ENCODE measurements around the gene NAP1L4.

Gene NAP1L4

DNA sequence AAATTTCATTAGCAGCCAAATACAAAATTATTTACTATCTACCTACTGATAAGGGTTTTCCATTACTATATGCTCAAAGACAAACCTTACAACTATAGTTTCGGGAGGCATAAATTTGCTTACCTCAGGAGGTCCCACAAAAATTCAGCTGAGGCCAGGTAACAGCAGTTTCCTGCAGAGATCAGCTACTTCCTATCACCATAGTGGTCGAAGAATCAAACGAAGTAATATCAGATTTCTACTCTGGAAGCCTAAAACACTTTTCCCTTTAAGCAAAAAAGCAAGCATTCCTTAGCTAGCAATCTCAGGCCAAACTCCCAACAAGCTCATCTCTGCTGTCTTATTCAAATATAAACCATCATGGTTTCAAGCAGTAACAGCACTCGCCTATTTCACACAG, 3.1 kb downstream of the NAP1L4 start:
- TF ChIP-seq TAF1 (IDR thresholded peaks at IDR 0.05; ENCODE audit: low read depth) (no peak), CREB1 (IDR thresholded peaks at IDR 0.05; ENCODE audit: low read depth) (no peak), FOXM1 (IDR thresholded peaks at IDR 0.05; ENCODE audit: borderline replicate concordance, low read depth) (no peak), YY1 (IDR thresholded peaks at IDR 0.05; ENCODE audit: low read depth) (no peak), RAD21 (IDR thresholded peaks at IDR 0.05; ENCODE audit: low read depth) (no peak), ZBTB7A (IDR thresholded peaks at IDR 0.05; ENCODE audit: low read depth) (no peak), EP300 (IDR thresholded peaks at IDR 0.05; ENCODE audit: borderline replicate concordance) (no peak), CEBPB (IDR thresholded peaks at IDR 0.05) (no peak), NFIC (IDR thresholded peaks at IDR 0.05) (no peak)
- TF ChIP-seq, protein P1, sequence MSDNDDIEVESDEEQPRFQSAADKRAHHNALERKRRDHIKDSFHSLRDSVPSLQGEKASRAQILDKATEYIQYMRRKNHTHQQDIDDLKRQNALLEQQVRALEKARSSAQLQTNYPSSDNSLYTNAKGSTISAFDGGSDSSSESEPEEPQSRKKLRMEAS (IDR thresholded peaks at IDR 0.05), result no peak
- TF ChIP-seq, protein P2, sequence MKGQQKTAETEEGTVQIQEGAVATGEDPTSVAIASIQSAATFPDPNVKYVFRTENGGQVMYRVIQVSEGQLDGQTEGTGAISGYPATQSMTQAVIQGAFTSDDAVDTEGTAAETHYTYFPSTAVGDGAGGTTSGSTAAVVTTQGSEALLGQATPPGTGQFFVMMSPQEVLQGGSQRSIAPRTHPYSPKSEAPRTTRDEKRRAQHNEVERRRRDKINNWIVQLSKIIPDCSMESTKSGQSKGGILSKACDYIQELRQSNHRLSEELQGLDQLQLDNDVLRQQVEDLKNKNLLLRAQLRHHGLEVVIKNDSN (IDR thresholded peaks at IDR 0.05), result no peak
- TF ChIP-seq, protein P3, sequence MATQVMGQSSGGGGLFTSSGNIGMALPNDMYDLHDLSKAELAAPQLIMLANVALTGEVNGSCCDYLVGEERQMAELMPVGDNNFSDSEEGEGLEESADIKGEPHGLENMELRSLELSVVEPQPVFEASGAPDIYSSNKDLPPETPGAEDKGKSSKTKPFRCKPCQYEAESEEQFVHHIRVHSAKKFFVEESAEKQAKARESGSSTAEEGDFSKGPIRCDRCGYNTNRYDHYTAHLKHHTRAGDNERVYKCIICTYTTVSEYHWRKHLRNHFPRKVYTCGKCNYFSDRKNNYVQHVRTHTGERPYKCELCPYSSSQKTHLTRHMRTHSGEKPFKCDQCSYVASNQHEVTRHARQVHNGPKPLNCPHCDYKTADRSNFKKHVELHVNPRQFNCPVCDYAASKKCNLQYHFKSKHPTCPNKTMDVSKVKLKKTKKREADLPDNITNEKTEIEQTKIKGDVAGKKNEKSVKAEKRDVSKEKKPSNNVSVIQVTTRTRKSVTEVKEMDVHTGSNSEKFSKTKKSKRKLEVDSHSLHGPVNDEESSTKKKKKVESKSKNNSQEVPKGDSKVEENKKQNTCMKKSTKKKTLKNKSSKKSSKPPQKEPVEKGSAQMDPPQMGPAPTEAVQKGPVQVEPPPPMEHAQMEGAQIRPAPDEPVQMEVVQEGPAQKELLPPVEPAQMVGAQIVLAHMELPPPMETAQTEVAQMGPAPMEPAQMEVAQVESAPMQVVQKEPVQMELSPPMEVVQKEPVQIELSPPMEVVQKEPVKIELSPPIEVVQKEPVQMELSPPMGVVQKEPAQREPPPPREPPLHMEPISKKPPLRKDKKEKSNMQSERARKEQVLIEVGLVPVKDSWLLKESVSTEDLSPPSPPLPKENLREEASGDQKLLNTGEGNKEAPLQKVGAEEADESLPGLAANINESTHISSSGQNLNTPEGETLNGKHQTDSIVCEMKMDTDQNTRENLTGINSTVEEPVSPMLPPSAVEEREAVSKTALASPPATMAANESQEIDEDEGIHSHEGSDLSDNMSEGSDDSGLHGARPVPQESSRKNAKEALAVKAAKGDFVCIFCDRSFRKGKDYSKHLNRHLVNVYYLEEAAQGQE (IDR thresholded peaks at IDR 0.05; ENCODE audit: low read depth), result no peak

DNA sequence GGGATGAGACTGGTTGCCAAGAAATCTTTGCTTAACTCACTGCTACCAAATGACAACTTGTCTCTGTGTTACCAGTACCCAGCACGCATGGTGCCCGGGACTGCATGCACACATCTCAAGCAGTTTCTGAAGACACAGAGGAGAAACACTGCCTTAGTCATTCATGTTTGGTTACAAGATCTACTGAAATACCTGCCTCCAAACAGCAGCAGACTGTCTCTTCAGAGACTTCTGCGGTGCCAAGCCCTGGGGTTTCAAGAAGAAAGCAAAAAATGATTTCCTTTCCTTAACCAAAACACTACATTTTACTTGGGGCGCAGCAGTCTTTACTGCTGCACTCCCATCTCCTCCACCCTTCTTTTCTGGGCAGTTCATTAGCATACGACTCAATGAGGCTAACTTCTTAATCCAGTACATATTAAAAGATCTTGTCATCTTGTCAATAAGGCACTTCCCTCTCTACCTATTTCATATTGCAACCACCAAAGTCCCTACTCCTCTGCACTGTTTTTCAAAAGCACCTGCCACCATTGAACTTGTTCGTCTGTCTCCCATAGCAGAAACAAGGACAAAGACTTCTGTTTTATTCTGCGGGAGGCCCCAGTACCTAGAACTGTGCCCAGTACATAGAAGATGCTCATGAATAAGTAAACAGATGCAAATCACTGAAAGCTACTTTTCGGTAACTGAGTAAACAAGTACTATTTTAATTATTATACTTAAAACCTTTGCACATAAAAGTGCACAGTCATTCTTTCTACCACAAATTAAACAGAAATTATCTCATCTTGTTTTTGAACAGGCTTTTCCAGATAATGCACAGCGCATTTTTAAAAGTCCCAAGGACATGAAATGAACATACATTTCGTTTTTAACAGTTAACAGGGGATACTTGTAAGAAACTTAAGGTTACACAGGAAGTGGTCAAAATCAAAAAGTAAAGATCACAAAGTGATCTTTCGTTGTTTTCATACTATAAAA, 4.0 kb downstream of the NAP1L4 start:
- TF ChIP-seq, protein P1 (IDR thresholded peaks at IDR 0.05), result no peak
- no peak for TF ChIP-seq CEBPB (IDR thresholded peaks at IDR 0.05)
- TF ChIP-seq NFIC (IDR thresholded peaks at IDR 0.05), result no peak
- TF ChIP-seq EP300 (IDR thresholded peaks at IDR 0.05; ENCODE audit: borderline replicate concordance), result no peak

DNA sequence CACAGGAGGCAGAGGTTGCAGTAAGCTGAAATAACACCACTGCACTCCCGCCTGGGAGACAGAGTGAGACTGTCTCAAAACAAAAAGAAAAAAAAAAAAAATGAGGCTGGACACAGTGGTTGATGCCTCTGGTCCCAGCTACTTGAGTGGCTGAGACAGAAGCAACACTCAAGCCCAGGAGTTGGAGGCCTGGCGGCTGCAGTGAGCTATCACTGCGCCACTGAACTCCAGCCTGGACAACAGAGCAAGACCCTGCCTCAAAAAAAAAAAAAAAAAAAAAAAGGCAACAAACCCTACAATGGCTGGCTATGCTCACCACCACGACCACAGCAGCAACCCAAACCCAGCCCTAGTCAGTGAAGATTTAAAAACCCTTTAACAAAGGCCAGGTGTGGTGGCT, 8.2 kb downstream of the NAP1L4 start:
- no peak for TF ChIP-seq EP300 (IDR thresholded peaks at IDR 0.05; ENCODE audit: borderline replicate concordance)
- TF ChIP-seq ZBTB7A (IDR thresholded peaks at IDR 0.05; ENCODE audit: low read depth), result no peak
- TF ChIP-seq, protein P2 (IDR thresholded peaks at IDR 0.05), result no peak
- no peak for TF ChIP-seq NFIC (IDR thresholded peaks at IDR 0.05)
- TF ChIP-seq CREB1 (IDR thresholded peaks at IDR 0.05; ENCODE audit: low read depth), result no peak
- no peak for TF ChIP-seq RAD21 (IDR thresholded peaks at IDR 0.05; ENCODE audit: low read depth)
- TF ChIP-seq TAF1 (IDR thresholded peaks at IDR 0.05; ENCODE audit: low read depth), result no peak
- no peak for TF ChIP-seq TCF12 (IDR thresholded peaks at IDR 0.05; ENCODE audit: low read depth)

DNA sequence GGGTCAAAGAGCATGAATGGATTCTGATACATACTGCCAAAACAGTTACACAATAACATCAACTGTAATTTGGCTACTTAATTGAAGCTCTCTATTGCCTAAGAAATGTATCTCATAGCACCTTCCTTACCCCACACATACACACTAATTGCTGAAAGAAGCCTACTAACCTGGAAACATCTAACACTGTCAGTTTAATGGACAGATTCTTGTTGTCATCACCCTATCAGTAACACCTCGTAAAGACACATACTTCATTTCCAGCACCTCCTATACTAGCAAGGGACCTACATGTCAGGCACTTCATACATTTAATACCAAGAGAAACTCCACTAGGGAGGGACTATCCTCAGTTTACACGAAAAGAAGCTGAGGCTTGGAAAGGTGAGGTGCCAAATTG, 9.9 kb downstream of the NAP1L4 start:
- no peak for TF ChIP-seq EP300 (IDR thresholded peaks at IDR 0.05; ENCODE audit: borderline replicate concordance)
- TF ChIP-seq EGR1 (IDR thresholded peaks at IDR 0.05), result no peak
- TF ChIP-seq TEAD4 (IDR thresholded peaks at IDR 0.05), result no peak
- TF ChIP-seq NFIC (IDR thresholded peaks at IDR 0.05), result no peak
- TF ChIP-seq TAF1 (IDR thresholded peaks at IDR 0.05; ENCODE audit: low read depth), result no peak
- TF ChIP-seq, protein P3 (IDR thresholded peaks at IDR 0.05; ENCODE audit: low read depth), result no peak
- TF ChIP-seq CEBPB (IDR thresholded peaks at IDR 0.05), result no peak
- TF ChIP-seq TCF12 (IDR thresholded peaks at IDR 0.05; ENCODE audit: low read depth), result no peak
- TF ChIP-seq RAD21 (IDR thresholded peaks at IDR 0.05; ENCODE audit: low read depth), result no peak
- TF ChIP-seq, protein P1 (IDR thresholded peaks at IDR 0.05), result no peak
- TF ChIP-seq, protein P2 (IDR thresholded peaks at IDR 0.05), result no peak
- TF ChIP-seq CREB1 (IDR thresholded peaks at IDR 0.05; ENCODE audit: low read depth), result no peak
- no peak for TF ChIP-seq YY1 (IDR thresholded peaks at IDR 0.05; ENCODE audit: low read depth)
- no peak for TF ChIP-seq FOXM1 (IDR thresholded peaks at IDR 0.05; ENCODE audit: borderline replicate concordance, low read depth)
- no peak for TF ChIP-seq ZBTB7A (IDR thresholded peaks at IDR 0.05; ENCODE audit: low read depth)

DNA sequence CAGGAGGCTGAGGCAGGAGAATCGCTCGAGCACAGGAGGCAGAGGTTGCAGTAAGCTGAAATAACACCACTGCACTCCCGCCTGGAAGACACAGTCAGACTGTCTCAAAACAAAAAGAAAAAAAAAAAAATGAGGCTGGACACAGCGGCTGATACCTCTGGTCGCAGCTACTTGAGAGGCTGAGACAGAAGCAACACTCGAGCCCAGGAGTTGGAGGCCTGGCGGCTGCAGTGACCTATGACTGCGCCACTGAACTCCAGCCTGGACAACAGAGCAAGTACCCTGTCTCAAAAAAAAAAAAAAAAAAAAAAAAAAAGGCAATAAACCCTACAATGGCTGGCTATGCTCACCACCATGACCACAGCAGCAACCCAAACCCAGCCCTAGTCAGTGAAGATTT, 11.0 kb downstream of the NAP1L4 start:
- TF ChIP-seq TAF1 (IDR thresholded peaks at IDR 0.05; ENCODE audit: low read depth) (no peak), TEAD4 (IDR thresholded peaks at IDR 0.05) (no peak), FOXM1 (IDR thresholded peaks at IDR 0.05; ENCODE audit: borderline replicate concordance, low read depth) (no peak), YY1 (IDR thresholded peaks at IDR 0.05; ENCODE audit: low read depth) (no peak), TCF12 (IDR thresholded peaks at IDR 0.05; ENCODE audit: low read depth) (no peak), CREB1 (IDR thresholded peaks at IDR 0.05; ENCODE audit: low read depth) (no peak), EP300 (IDR thresholded peaks at IDR 0.05; ENCODE audit: borderline replicate concordance) (no peak), ZBTB7A (IDR thresholded peaks at IDR 0.05; ENCODE audit: low read depth) (no peak), NFIC (IDR thresholded peaks at IDR 0.05) (no peak), EGR1 (IDR thresholded peaks at IDR 0.05) (no peak), CEBPB (IDR thresholded peaks at IDR 0.05) (no peak), RAD21 (IDR thresholded peaks at IDR 0.05; ENCODE audit: low read depth) (no peak)
- TF ChIP-seq, protein P2 (IDR thresholded peaks at IDR 0.05), result no peak
- TF ChIP-seq, protein P3 (IDR thresholded peaks at IDR 0.05; ENCODE audit: low read depth), result no peak
- TF ChIP-seq, protein P1 (IDR thresholded peaks at IDR 0.05), result no peak

All from Ishikawa (cell line).